ENCODE data around the gene DUSP11.
A peak's percentile ranks its signal among the peaks of the same experiment; 100 is the strongest.

Gene DUSP11

GRCh38 chr2:73828818-73829570 lies 49.1 kb upstream of the DUSP11 start, which contains the start of gene STAMBP (continued):
- TF ChIP-seq ZNF324 (tag by site-specific recombination; IDR thresholded peaks at IDR 0.05) (no peak), ZNF391 (tag by site-specific recombination; IDR thresholded peaks at IDR 0.05; ENCODE audit: borderline replicate concordance, low read depth) (no peak), ZNF341 (tag by site-specific recombination; IDR thresholded peaks at IDR 0.05; ENCODE audit: low read depth) (no peak), GLI2 (tag by site-specific recombination; IDR thresholded peaks at IDR 0.05; ENCODE audit: borderline replicate concordance, low read depth) (no peak), PRDM4 (tag by site-specific recombination; IDR thresholded peaks at IDR 0.05) (no peak), HOXC10 (CRISPR knock-in tag; IDR thresholded peaks at IDR 0.05) (peak; percentile 94), ZFP37 (tag by site-specific recombination; IDR thresholded peaks at IDR 0.05) (0 out of 2 replicates have a peak, but pooled peaks have one; percentile 39), ZNF175 (tag by site-specific recombination; IDR thresholded peaks at IDR 0.05) (no peak), ZNF513 (tag by site-specific recombination; IDR thresholded peaks at IDR 0.05) (no peak), ZNF610 (tag by site-specific recombination; IDR thresholded peaks at IDR 0.05; ENCODE audit: borderline replicate concordance) (peak; percentile 31; the same call in 1 of the 2 replicates), ZNF549 (tag by site-specific recombination; IDR thresholded peaks at IDR 0.05) (no peak), ZBTB7A (tag by site-specific recombination; IDR thresholded peaks at IDR 0.05; ENCODE audit: low read depth) (peak; percentile 90), ZXDB (tag by site-specific recombination; IDR thresholded peaks at IDR 0.05) (0 out of 2 replicates have a peak, but pooled peaks have one; percentile 46), ZNF518A (tag by site-specific recombination; conservative IDR thresholded peaks at IDR 0.05; ENCODE audit: low read depth) (peak; percentile 76), ZNF837 (tag by site-specific recombination; IDR thresholded peaks at IDR 0.05) (no peak), ZNF354C (tag by site-specific recombination; IDR thresholded peaks at IDR 0.05; ENCODE audit: borderline replicate concordance, low read depth) (no peak), KLF17 (tag by site-specific recombination; IDR thresholded peaks at IDR 0.05) (peak; percentile 52; the same call in 1 of the 2 replicates), SCRT2 (tag by site-specific recombination; IDR thresholded peaks at IDR 0.05) (peak; percentile 60; the same call in 1 of the 2 replicates), CTCF (tag by site-specific recombination; IDR thresholded peaks at IDR 0.05) (no peak), ZNF629 (tag by site-specific recombination; IDR thresholded peaks at IDR 0.05) (peak; percentile 61; the same call in 1 of the 2 replicates), ZNF398 (tag by site-specific recombination; IDR thresholded peaks at IDR 0.05) (peak; percentile 77), ZNF645 (tag by site-specific recombination; IDR thresholded peaks at IDR 0.05) (no peak), SP7 (tag by site-specific recombination; IDR thresholded peaks at IDR 0.05) (peak; percentile 50)

Measured in HEK293 (cell line).